WERI-Rb-1 (cell line): ENCODE results near the gene ZBTB20.

Experiments used
- DNase-seq: peaks from one replicate; pipeline ENCODE4 v3.0.0-alpha.2; 2020
- H3K27ac ChIP-seq: fragments of 250-450 bp; sonication (Bioruptor Pico); 2 replicates; pipeline ENCODE4 v1.5.1; 2020; ENCODE audit warnings: mild to moderate bottlenecking, moderate library complexity
- H3K27me3 ChIP-seq: fragments of 250-450 bp; sonication (Bioruptor Pico); 2 replicates; pipeline ENCODE4 v1.5.1; 2021; ENCODE audit warnings: mild to moderate bottlenecking, low read depth, moderate library complexity; ENCODE audit not compliant: insufficient read depth, severe bottlenecking
- H3K36me3 ChIP-seq: fragments of 250-450 bp; sonication (Bioruptor Pico); 2 replicates; pipeline ENCODE4 v1.5.1; 2020; ENCODE audit warnings: mild to moderate bottlenecking, moderate library complexity
- H3K4me3 ChIP-seq: 2 replicates; pipeline ENCODE4 v1.5.1; 2011; ENCODE audit warnings: low read depth, mild to moderate bottlenecking, control low read depth, low read length
- H3K9me3 ChIP-seq: fragments of 250-450 bp; sonication (Bioruptor Pico); 2 replicates; pipeline ENCODE4 v1.5.1; 2021; ENCODE audit warnings: mild to moderate bottlenecking, moderate library complexity; ENCODE audit not compliant: severe bottlenecking
- CTCF ChIP-seq: IDR thresholded peaks from 2 replicates; pipeline ENCODE4 v1.5.1; 2011; ENCODE audit warnings: low read depth, mild to moderate bottlenecking, control low read depth, inconsistent platforms, low read length

The ZBTB20 gene

GRCh38 chr3:114509756-114510155 is 637.3 kb downstream of the ZBTB20 start:
- Histone ChIP-seq H3K4me3 (no peak overlapping the region), H3K36me3 (no peaks in the 10 kb centered on the region)
- no peak for TF ChIP-seq CTCF

GRCh38 chr3:114508976-114509375 is 638.1 kb downstream of the ZBTB20 start:
- Histone ChIP-seq H3K9me3 (no peaks in the 10 kb centered on the region), H3K27me3 (peaks cover 13% of the 10 kb centered on the region), H3K36me3 (no peaks in the 10 kb centered on the region), H3K27ac (no peak overlapping the region), H3K4me3 (no peak overlapping the region)
- no peak for TF ChIP-seq CTCF
- DNase-seq = no peak

More at GRCh38 chr3:114509756-114510155, 637.3 kb downstream of the ZBTB20 start:
- no peak for DNase-seq
- Histone ChIP-seq H3K27ac (no peak overlapping the region), H3K9me3 (no peaks in the 10 kb centered on the region), H3K27me3 (peaks cover 13% of the 10 kb centered on the region)

- no peaks in the 10 kb centered on the region for H3K9me3 ChIP-seq
- H3K4me3 ChIP-seq = no peak overlapping the region
- H3K27ac ChIP-seq = no peak overlapping the region
- no peak for TF ChIP-seq CTCF
- H3K27me3 ChIP-seq = peaks cover 13% of the 10 kb centered on the region
- no peaks in the 10 kb centered on the region for H3K36me3 ChIP-seq
- DNase-seq = no peak
Observed at GRCh38 chr3:114508208-114508607, 638.9 kb downstream of the ZBTB20 start.

GRCh38 chr3:114506591-114507300 is 640.3 kb downstream of the ZBTB20 start:
- no peak for TF ChIP-seq CTCF

GRCh38 chr3:114504941-114505628 is 642.0 kb downstream of the ZBTB20 start:
- no peak for TF ChIP-seq CTCF
- Histone ChIP-seq H3K9me3 (no peaks in the 10 kb centered on the region), H3K27ac (no peak overlapping the region), H3K4me3 (no peak overlapping the region), H3K27me3 (peaks cover 8% of the 10 kb centered on the region), H3K36me3 (no peaks in the 10 kb centered on the region)
- DNase-seq = no peak

More at GRCh38 chr3:114506591-114507300, 640.3 kb downstream of the ZBTB20 start:
- DNase-seq = no peak
- Histone ChIP-seq H3K27ac (no peak overlapping the region), H3K27me3 (peaks cover 13% of the 10 kb centered on the region), H3K36me3 (no peaks in the 10 kb centered on the region), H3K9me3 (no peaks in the 10 kb centered on the region), H3K4me3 (no peak overlapping the region)
